ENCODE data around the gene CFAP53. TPM values are rescaled to one million over a fixed set of nuclear protein-coding genes. Genes with fewer than 3 reads are reported as not detected.

The CFAP53 gene
- total and polyA plus RNA-seq, 2 of the 4 experiments (the other 2 are of a cell fraction), result under 0.01 to 0.12 TPM

GRCh38 chr18:50313873-50314460 lies 47.7 kb upstream of the CFAP53 start:
- no peak for TF ChIP-seq USF2 (IDR thresholded peaks at IDR 0.05; ENCODE audit: low read depth, low read length)
- no peak for TF ChIP-seq MAFK (IDR thresholded peaks at IDR 0.05; ENCODE audit: low read depth, low read length)
- TF ChIP-seq RAD21 (IDR thresholded peaks at IDR 0.05; ENCODE audit: low read length), result no peak
- no peak for TF ChIP-seq MXI1 (IDR thresholded peaks at IDR 0.05; ENCODE audit: borderline replicate concordance, low read depth, low read length)
- TF ChIP-seq ELK1 (IDR thresholded peaks at IDR 0.05; ENCODE audit: borderline replicate concordance, low read depth, low read length), result no peak
- TF ChIP-seq RCOR1 (IDR thresholded peaks at IDR 0.05; ENCODE audit: insufficient replicate concordance, low read length), result no peak
- TF ChIP-seq CTCF (conservative IDR thresholded peaks at IDR 0.05; ENCODE audit: low read depth, low read length), result no peak
- no peak for TF ChIP-seq BHLHE40 (IDR thresholded peaks at IDR 0.05; ENCODE audit: low read depth, low read length)
- no peak for TF ChIP-seq SMC3 (IDR thresholded peaks at IDR 0.05; ENCODE audit: low read depth, low read length)
- WGBS, 2 experiments (ENCODE audit: extremely low coverage in 2 of 2, insufficient read length in 1 of 2), result no CpG with 5 or more reads among the region's 2 CpGs
- H2AK9ac ChIP-seq (replicated peaks; ENCODE audit: low read depth, low read length, poor library complexity), result no peak overlapping the region
- dilution Hi-C loops (cut with HindIII; ENCODE audit: low sequenced_read_pairs, unreplicated experiment), result no loop called here
- H3K9me3 ChIP-seq (ENCODE audit: control insufficient read depth, insufficient read depth, low read length), result no peaks in the 10 kb centered on the region
- H2AFZ ChIP-seq (replicated peaks; ENCODE audit: low read length, poor library complexity), result no peak overlapping the region
- H4K20me1 ChIP-seq (ENCODE audit: insufficient read depth, low read length), result no peaks in the 10 kb centered on the region
- no peak overlapping the region for H4K91ac ChIP-seq (ENCODE audit: insufficient read depth, low read depth, low read length)
- ATAC-seq (ENCODE audit: low read depth), result no peak
- DNase-seq, result no peak
- H2BK120ac ChIP-seq (ENCODE audit: low read depth, low read length), result no peak overlapping the region
- no peak overlapping the region for H3K56ac ChIP-seq (ENCODE audit: extremely low read depth, insufficient read depth, low read length)
- H3K79me1 ChIP-seq (ENCODE audit: low read depth in 1 of 2, low read length in 2 of 2), result no peaks in the 10 kb centered on the region
- intact Hi-C loops (cut with micrococcal nuclease), result no loop called here
- H3K23ac ChIP-seq (ENCODE audit: low read depth, low read length), result no peak overlapping the region
- H2BK5ac ChIP-seq (ENCODE audit: low read depth, low read length, poor library complexity, severe bottlenecking), result no peak overlapping the region
- H3K27me3 ChIP-seq (ENCODE audit: control insufficient read depth, insufficient read depth, low read length), result no peaks in the 10 kb centered on the region
- no peak overlapping the region for H4K8ac ChIP-seq (ENCODE audit: low read depth in 2 of 2, low read length in 2 of 2)
- H3K4me3 ChIP-seq (ENCODE audit: insufficient read depth, low read depth, low read length), result no peak overlapping the region
- no peak overlapping the region for H2AK5ac ChIP-seq (ENCODE audit: low read depth, low read length)
- no peak overlapping the region for H3K14ac ChIP-seq (replicated peaks; ENCODE audit: low read depth, low read length)
- ChIA-PET CTCF (no interaction called here), POLR2A (ENCODE audit: unreplicated experiment) (no interaction called here)
- H3K27ac ChIP-seq (ENCODE audit: insufficient read depth, low read length), result no peak overlapping the region
- no peak overlapping the region for H3K4ac ChIP-seq (ENCODE audit: low read depth, low read length)
- in situ Hi-C loops (cut with MboI; ENCODE audit: low sequenced_read_pairs), result no loop called here
- no peaks in the 10 kb centered on the region for H3K9me1 ChIP-seq (ENCODE audit: insufficient read depth, low read length)
- no peak overlapping the region for H2BK20ac ChIP-seq (ENCODE audit: low read depth, low read length)
- H3K18ac ChIP-seq (ENCODE audit: low read depth, low read length), result no peak overlapping the region
- no peak overlapping the region for H4K5ac ChIP-seq (ENCODE audit: low read depth, low read length)
- no peak overlapping the region for H3K9ac ChIP-seq (ENCODE audit: low read depth, low read length)
- no peaks in the 10 kb centered on the region for H3K4me1 ChIP-seq (ENCODE audit: control insufficient read depth, insufficient read depth, low read length)
- BruUV-seq (replicated peaks), result no TSS peak
- H3K4me2 ChIP-seq (ENCODE audit: low read depth, low read length), result no peak overlapping the region
- no peak overlapping the region for H2BK15ac ChIP-seq (ENCODE audit: low read depth, low read length)
- H3K36me3 ChIP-seq (ENCODE audit: control insufficient read depth, insufficient read depth, low read length), result no peaks in the 10 kb centered on the region
